ENCODE data around the gene ALG8.
A peak's percentile ranks its signal among the peaks of the same experiment; 100 is the strongest.
"Not testable (repeated sequence)": the region's sequence is repeated elsewhere in the genome, so short reads cannot be mapped to it uniquely, and the experiment has no call there.

Gene ALG8

DNA sequence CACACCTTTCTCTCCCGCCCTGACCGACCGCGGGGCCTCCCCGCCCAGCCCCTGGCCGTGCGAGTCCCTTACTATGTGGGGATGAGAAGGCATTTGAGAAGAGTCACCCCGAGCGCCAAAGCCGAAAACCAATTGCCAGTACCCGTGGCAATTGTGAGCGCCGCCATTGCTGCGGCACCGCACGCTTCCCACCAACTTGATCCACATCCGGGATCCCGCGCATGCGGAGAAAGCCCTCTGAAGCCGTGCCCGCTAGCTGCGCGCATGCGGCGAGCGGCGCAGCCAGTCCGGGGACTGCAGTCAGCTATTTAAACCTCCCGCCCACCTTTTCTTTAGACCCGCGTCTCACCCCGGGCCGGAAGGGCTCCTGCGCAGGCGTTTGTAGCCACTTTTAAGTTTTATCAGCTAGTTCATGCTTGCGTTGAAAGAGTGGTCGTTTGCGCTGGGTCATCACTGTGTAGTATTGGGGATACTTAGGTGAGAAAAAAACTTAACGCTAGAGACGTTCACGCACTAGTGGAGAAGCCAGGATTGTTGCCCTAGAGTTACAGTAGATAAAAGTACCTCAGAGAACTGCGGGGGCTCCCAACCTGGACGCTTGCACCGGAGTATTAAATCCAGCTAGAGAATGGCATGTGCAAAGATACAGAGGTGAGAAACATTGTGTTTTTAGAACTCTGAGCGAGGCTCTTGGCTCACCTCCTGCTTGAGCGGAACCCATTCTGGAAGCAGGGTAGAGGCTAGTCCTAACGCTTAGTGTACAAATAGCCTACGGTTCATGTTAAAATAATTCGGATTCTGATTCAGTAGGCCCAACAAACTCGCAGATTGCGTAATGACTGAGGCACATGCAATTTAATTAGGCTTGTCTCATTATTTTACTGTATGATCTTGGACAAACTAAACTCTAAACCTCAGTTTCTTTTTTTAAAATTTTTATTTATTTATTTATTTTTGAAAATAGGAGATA is at the start of gene ALG8:
ALG8 (minus strand) TSS at position 205 of the 970 bp plus-strand sequence; CDS start at position 167, 38 bp downstream.
- DNase-seq = peak; percentile 53 to 97 (median 89)

DNA sequence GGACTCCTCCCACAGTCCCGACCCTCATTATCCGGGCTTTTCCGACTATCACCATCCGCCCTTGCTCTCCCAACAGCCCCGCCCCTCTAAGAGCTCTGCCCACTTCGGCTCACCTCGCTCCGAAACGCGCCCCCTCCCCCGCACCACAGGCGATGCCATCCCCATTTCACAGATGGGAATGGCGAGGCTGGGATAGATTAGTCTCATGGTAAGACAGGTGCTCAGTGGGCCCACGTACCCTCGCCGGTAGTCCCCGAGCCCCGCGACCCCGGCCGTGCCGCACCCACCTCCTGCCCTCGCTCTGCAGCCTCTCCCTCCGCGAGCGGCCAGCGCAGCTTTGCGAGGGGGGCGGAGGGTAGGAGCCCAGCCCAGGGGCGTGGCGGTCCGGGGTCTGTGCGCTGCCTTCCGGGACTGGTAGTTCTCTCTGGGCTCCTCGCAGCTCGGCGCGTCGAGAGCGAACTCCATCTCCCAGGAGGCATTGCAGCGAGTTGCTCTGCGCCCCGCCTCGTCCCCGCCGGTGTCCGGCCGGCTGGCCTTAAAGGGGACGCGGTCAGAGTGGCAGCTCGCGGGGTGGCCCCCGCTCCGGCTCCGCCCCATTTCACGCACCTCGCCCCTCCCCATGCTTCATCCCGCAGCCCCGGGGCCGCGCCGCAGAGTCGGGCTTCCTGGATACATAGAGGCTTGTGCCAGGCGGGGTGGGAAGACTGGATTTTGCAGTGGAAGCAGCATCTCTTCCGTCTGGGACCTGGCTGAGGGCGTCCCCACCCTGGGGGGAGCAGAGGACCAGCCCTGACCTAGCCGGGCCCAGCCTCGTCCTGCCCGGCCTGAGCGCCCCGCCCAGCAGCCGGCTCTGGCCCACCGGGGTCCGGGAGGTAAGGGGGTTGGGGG is 49.1 kb upstream of the ALG8 start, which contains the start of the genes KCTD21 and USP35:
KCTD21 (minus strand) TSS at position 341 of the 888 bp plus-strand sequence. CDS start 14,072 bp downstream, outside the sequence.
USP35 (plus strand) TSS at position 634 of the 888 bp plus-strand sequence. CDS start 7,327 bp downstream, outside the sequence.
- peak; percentile 40 to 99 (median 94) for DNase-seq

DNA sequence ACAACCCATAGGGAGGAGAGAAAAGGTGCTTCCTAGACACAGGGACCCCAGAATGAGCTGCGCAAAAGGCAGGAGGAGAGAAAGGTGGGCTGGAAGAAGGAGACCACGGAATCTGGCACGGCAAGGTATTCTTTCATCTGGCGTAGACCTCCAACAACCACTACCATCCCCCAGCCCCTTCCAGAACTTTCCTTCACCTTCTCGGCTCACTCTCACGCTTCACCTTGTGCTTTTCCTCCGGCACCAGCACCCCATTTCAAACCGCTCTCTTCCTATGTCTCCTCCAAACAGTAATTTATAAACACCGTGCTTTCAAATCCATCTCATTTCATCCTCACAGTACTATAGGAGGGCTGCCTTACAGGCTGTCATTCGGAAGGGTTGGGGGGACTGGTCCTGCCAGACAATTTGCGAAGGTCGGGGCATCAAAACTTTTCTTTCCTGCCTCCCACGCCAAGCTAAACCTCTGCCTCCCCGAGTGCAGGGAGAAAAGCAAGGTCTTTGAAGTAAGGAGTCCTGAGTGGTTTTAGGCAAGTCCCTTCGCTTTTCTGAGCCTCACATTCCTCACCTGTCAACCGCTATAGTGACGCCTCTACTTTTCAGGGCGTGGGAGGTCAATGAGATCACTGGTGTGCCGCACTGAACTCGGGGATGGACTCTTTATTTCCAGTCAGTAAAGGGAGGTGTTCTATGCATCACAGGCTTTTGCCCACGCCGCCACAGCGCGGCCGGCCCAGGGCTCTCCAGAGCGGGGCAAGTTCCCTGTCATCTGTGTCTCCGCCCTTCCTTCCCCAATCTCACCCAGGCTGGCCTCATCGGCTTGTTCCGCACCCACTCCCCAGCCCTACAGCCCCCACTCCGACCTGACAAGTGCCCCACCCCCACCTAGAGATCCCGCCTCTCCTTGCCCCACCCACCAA is 48.2 kb upstream of the ALG8 start:
- DNase-seq = peak in 6 of 51 donors; percentile 34 to 79 (median 61)

DNA sequence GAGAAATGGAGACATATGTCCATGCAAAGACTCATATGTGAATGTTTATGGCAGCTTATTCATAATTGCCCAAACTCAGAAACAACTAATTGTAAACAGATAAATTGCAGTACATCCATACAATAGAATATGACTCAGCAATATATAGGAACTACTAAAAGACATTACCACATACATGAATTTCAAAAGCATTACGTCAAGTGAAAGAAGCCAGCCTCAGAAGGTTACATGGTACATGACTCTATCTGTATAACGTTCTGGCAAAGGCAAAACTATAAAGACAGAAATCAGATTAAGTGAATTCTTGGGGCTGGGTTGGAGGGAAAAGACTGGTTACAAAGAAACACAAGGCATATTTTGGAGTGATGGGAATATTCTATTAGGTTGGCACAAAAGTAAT is 41.8 kb upstream of the ALG8 start:
- no peak for DNase-seq

DNA sequence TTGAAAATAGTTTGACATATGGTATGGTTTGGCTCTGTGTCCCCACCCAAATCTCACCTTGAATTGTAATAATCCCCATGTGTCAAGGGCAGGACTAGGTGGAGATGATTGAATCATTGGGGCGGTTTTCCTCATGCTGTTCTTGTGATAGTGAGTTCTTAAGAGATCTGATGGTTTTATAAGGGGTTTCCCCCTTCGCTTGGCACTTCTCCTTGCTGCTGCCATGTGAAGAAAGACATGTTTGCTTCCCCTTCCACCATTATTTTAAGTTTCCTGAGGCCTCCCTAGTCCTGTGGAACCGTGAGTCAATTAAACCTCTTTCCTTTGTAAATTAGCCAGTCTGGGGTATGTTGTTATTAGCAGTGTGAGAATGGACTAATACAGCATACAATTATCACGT is 41.3 kb upstream of the ALG8 start:
- no peak for DNase-seq

DNA sequence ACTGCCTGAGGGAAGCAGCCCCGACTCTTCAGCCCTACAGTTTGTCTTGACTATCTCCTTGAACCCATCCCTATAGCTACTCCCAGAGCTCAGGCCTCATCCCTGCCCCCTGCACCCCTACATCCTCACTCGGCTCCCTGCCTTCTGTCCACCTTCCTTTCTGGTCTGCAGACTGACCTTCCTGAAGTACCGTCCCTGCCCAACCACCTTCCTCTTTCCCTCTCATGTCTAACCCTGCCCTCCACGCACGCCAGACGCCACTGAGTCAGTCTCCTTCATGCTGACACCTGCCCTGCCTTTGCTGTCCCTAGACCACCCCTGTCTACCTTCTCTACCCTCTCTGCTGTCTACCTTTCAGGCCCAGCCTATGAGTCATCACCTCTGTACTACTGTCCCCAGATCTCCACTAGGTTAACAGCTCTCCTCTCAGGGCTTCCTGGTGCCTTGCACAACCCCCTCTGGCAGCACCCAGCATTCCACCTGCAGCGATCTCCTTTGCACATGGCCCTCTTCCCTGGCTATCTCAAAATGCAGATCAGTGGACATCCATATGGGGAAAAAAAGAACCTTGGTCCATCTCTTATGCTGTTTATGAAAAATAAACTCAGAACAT is 40.1 kb upstream of the ALG8 start:
- DNase-seq = no peak

DNA sequence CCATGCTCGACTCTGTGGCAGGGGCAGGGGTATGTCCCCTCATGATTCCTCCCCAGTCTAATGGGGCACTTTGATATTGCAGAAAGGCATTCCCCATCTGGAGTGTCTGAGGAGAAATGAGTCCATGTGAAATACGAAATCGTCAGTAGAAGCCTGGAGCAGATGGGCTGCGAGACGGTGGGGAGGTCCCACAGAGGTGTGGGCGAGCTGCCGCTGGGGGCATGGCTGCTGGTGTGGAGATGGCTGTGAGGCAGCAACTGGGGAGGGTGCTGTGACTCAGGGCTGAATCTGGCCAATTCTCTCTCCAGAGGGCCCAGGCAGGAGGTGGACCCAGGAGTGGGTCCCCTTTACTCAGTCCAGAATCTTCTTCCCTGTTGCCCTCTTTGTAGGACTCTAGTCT is 37.8 kb upstream of the ALG8 start:
- DNase-seq = no peak

DNA sequence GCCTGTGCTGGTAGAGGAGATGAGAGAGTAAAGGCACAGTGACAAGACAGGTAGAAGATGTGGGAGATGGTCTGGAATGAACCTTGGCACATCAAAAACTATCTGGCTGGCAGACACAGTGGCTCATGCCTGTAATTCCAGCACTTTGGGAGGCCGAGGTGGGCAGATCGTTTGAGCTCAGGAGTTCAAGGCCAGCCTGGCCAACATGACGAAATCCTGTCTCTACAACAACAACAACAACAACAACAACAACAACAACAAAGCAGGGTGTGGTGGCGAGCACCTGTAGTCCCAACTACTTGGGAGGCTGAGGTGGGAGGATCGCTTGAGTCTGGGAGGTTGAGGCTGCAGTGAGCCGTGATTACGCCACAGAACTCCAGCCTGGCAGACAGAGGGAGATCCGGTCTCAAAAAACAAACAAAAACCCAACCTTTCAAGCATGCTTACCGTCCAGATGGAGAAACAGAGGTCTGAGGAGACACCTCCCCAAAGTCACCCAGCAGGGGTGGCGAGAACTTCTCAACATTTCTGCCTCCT is 37.2 kb upstream of the ALG8 start:
- no peak for DNase-seq

DNA sequence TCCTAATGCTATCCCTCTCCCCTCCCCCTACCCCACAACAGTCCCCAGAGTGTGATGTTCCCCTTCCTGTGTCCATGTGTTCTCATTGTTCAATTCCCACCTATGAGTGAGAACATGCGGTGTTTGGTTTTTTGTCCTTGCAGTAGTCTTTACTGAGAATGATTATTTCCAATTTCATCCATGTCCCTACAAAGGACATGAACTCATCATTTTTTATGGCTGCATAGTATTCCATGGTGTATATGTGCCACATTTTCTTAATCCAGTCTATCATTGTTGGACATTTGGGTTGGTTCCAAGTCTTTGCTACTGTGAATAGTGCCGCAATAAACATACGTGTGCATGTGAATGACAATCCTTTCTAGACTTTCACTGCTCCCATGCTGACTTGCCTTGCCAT is 36.4 kb upstream of the ALG8 start:
- not testable (repeated sequence) for DNase-seq

DNA sequence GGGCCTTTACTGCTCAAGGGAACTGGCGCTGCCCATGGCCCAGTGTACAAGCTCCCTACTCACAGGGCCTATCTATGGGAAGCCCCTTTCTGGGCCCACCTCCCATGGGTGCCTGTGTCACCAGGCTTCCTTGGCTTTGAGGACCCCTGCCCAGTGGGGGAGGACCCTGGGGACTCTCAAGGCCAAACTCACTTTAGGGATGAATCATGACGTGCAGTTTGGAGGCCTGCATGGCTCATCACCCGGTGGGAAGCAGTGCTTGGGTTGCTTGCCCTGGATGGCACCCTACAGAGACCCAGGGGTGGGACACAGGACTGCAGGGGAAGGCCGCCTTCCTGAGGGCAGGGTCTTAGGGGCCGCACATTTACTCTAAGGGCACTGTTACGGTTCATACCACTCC is 32.5 kb upstream of the ALG8 start:
- no peak for DNase-seq

DNA sequence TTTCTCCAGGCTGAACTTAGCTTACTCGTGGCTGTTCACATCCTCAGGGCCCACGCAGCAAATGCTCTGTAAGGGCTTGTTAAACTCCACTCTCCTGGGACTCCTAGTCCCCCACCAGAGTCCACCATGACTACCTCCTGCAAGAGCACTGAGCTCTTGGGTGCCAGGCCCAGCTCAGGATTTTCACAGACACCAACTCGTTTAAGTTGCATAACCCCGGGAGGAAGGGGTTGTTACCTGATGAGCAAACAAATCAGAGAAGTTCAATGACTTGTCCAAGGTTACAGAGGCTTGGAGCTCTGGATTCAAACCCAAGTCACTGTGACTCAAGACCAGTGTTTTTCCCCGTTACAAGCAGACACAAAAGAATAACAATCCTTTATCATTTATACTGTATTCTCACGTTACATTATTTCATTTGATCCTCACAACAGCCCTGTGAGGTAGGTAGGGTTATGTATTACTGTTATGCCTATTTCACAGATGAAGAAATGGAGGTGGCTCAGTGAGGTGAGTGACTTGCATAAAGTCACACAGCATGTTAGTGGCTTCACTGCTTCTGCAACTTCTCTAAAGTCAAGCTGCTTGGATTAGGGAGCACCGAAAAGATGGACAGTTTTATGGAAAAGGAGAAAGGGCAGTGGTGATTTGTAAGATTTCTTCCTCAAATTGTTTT is 31.6 kb upstream of the ALG8 start:
- DNase-seq = no peak

DNA sequence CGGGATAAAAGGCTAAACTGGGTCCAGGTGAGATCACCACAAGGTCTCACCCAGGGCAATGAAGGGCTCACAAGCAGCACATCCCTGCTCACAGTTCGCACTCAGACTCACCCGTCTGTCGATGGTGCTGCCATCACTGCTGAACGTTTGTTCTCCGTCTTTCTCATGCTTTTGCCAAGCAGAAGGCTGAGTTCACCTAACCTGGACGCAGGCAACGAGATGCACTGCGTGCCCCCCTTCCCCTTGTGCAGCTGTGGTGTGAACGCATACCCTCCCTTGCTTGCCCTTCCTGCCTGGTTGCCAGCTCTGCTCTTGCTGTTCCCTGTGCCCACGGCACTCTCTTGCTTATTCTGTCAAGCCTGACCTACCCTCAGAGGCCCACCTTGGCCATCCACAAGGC is 31.0 kb upstream of the ALG8 start:
- no peak for DNase-seq

DNA sequence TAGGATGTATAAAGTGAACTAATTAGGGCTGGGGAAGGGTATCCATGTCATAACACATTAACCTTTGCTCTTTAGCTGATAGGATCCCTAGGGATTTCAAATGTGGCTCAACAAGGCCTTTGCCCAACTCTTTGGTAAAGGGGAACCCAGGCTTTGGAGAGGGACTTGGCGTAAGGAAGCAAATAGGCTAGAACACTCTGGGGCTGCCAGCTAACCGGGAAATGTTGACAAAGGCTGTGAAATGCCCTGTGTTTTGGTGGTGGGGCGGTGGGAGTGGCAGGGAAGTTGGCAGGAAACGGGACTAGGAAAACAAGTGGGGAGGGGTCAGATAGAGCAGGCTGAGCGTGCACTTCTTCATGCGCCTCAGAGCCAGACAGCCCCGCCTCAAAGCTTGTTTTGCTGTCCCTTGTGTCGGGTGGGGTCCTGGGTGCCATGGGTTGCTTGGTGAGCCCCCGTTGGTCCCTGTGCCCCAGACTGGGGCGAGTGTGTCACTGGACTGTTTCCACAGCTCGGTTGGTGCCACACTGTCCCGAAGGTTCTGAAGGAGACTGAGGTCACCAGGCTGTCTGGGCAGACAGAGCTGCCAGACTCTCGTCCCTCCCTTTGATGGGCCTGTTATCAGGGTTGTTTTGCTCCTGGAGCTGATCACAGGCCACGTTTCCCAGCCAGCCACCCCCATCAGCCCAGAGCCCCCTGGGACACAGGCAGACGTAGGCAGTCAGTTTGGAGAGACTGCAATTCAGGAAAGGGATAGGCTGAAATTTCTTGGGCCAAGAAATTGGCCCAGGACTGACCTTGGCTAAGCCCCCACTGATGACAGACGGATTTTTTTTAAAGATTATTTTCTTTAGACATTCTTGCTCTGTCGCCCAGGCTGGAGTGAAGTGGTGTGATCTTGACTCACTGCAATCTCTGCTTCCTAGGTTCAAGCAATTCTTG is 29.4 kb upstream of the ALG8 start:
- peak in 1 of 51 donors; percentile 53 for DNase-seq

DNA sequence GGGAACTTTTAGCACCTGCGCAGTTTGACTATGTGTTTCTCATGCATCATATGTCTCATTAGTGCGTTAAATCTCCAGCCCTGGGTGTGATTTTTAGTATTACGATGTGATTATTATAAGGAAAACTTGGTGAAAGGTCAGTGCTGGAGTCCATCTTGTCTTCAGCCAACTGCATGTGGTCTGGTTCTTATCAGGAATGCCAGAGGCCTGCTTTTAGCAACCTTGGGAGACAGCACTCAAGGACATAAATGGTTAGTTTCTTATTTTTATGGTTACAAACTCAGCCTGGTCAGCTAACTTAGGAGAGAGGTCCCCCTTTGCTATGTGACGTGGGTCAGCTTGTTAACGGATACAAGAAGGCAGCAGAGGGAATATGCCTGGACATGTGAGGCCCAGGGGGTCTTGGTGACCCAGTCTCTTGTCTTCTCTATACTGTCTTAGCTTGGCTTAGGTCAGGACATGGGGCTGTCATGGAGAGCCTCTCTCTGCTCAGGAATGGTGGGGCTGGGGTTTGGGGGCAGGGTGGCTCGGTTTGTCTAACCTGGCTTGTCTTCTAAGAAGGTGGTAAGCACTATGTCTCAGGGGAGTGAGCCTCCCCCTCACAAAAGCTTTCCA is 27.5 kb upstream of the ALG8 start:
- no peak for DNase-seq

DNA sequence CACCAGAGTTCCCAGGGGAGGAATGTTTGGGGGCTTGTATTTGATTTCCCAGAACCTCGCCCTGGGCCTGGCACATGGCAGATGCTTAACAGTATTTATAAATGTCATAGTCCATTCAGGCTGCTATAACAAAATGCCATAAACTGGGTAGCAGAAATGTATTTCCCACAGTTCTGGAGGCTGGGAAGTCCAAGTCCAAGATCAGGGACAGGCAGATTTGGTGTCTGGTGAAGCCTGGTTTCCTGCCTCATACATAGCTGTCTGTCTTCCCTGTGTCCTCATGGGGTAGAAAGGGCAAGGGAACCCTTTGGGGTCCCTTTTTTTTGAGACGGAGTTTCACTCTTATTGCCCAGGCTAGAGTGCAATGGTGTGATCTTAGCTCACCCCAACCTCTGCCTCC is 25.0 kb upstream of the ALG8 start:
- no peak for DNase-seq

DNA sequence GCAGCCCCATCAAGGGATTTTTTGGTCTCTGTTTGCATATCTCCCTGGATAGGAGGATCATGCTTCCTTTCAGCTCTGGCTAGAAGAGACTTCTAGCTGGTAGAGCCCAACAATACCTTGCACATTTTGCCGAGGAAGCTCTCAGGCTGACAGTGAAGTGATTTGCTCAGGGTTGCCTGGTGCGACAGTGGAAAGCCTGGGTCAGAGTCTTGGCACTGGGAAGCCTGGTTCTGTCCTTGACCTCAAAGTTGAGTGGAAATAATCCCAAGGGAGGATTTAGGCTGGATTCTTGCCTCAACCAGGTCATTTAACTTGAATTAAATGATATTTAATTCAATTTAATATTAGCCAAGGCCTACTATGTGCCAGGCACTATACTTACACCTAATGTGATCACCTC is 24.4 kb upstream of the ALG8 start:
- no peak for DNase-seq

DNA sequence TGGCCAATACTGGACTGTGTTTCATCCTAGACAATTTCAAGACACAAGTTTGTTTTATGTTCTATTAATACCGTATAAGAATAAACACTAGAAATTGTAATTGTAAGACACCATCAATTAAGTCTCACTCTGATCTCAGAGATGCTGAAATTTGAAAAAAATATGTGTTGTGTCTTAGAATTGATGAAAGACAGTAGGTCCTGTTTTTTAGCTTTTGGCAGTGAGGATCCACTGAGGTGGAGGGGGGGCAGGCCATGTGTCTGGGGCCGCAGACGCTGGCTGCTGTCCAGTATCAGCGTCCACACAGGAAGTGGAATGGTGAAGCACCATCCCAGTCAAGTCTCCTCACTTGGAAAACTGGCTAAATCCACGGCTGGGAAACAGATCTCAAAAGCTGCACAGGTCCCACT is 22.5 kb upstream of the ALG8 start:
- DNase-seq = peak in 2 of 51 donors; percentile 7 to 12

DNA sequence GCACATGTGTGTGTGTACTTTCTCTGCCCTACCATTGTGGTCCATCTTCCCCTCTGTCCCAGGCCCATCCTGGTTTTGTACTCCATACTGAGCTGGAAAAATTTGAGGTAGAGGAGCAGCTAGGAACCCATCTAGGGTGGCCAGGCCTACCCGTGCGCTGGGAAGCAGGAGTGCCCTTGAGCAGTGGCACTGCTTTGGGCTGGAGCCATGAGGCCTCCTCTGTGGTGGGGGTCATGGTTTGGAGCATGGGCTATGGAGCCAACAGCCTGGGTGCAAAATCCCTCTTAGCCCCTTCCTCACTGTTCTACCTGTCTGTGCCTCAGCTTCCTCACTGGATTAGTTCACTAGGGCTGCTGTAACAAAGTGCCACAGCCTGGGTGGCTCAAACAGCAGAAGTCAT is 21.9 kb upstream of the ALG8 start:
- DNase-seq = no peak

Measured in hypothalamus (tissue), 51 donors.